Colonic mucosa (tissue), 4 donors: ENCODE results near the gene DTX3L. TPM values are rescaled to one million over a fixed set of nuclear protein-coding genes. Genes with fewer than 3 reads are reported as not detected.

ENCODE experiments used
- DNase-seq: peaks from one replicate; pipeline ENCODE4 v3.0.0-alpha.2; 2020
- H3K27ac ChIP-seq: fragments of 200-600 bp; one replicate; pipeline ENCODE4 v1.8.0; 2021
- H3K27me3 ChIP-seq: fragments of 200-600 bp; one replicate; pipeline ENCODE4 v1.8.0; 2021
- H3K36me3 ChIP-seq: fragments of 200-600 bp; one replicate; pipeline ENCODE4 v1.8.0; 2021
- H3K4me1 ChIP-seq: fragments of 200-600 bp; one replicate; pipeline ENCODE4 v1.8.0; 2021; ENCODE audit warnings: mild to moderate bottlenecking
- H3K4me3 ChIP-seq: fragments of 200-600 bp; one replicate; pipeline ENCODE4 v1.8.0; 2021
- H3K9ac ChIP-seq, 2 donors: one replicate each; pipeline ENCODE4 v1.7.0; 2013; ENCODE audit warnings: control low read depth in 2 of 2, low read depth in 2 of 2, low read length in 2 of 2
- H3K9me3 ChIP-seq: fragments of 200-600 bp; one replicate; pipeline ENCODE4 v1.8.0; 2021
- CTCF ChIP-seq: fragments of 200-600 bp; IDR thresholded peaks from one replicate; pipeline ENCODE4 v1.8.0; 2022; ENCODE audit warnings: antibody characterized with exemption, mild to moderate bottlenecking
- intact Hi-C: fragments of 100-400 bp; cut with DNase I; formaldehyde crosslinking; loops from one replicate; pipeline ENCODE4 v1.14.1; 2022
- total RNA-seq, 2 donors: library from RNA; stranded (reverse); fragmentation: NEBNext Ultra II Directional in 1 of 2; extraction: Animal tissue kit (Norgen Biotek cat#: 25700) in 1 of 2; gene quantifications; one replicate each; pipeline ENCODE4 v1.2.1, GENCODE V29; 2021
- donor health status: healthy.
- donor health status: DM: no; HTN: no; CAD: no.
- donor health status: DM: no; HTN: no; CAD: no.

Gene DTX3L
- total RNA-seq, 2 donors from 2014 or later, result 44.0 to 46.4 TPM

DNA sequence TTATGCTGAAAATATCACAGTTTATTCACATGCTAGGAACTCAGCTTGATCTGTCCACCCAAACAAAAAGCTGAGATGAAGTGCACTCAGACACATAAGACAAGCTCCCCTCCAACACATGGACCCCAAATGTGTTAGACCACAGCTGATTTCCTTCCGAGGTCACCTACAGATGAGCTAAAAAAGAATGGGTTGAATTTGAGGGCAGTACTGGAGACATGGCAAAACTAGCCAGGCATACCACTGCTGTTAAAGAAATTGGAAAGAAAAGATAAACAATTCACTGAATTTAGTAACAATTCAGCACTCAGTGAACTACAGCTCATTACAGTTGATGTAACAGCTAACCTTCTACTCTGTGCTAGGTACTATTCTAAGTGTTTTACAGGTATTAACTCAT, 15.5 kb upstream of the DTX3L start:
- intact Hi-C loops, result no loop called here
- Histone ChIP-seq H3K4me1 (no peaks in the 10 kb centered on the region), H3K9ac (no peak overlapping the region), H3K27me3 (no peaks in the 10 kb centered on the region), H3K36me3 (peaks cover 18% of the 10 kb centered on the region), H3K9me3 (no peaks in the 10 kb centered on the region), H3K4me3 (no peak overlapping the region), H3K27ac (no peak overlapping the region)
- no peak for TF ChIP-seq CTCF
- no peak for DNase-seq

- Histone ChIP-seq H3K27me3 (no peaks in the 10 kb centered on the region), H3K9ac (no peak overlapping the region), H3K27ac (no peak overlapping the region), H3K4me1 (no peaks in the 10 kb centered on the region), H3K4me3 (no peak overlapping the region), H3K36me3 (peaks cover 24% of the 10 kb centered on the region), H3K9me3 (no peaks in the 10 kb centered on the region)
- TF ChIP-seq CTCF, result no peak
- intact Hi-C loops, result no loop called here
- no peak for DNase-seq
Measured at GRCh38 chr3:122553171-122553570, 11.0 kb upstream of the DTX3L start.

DNA sequence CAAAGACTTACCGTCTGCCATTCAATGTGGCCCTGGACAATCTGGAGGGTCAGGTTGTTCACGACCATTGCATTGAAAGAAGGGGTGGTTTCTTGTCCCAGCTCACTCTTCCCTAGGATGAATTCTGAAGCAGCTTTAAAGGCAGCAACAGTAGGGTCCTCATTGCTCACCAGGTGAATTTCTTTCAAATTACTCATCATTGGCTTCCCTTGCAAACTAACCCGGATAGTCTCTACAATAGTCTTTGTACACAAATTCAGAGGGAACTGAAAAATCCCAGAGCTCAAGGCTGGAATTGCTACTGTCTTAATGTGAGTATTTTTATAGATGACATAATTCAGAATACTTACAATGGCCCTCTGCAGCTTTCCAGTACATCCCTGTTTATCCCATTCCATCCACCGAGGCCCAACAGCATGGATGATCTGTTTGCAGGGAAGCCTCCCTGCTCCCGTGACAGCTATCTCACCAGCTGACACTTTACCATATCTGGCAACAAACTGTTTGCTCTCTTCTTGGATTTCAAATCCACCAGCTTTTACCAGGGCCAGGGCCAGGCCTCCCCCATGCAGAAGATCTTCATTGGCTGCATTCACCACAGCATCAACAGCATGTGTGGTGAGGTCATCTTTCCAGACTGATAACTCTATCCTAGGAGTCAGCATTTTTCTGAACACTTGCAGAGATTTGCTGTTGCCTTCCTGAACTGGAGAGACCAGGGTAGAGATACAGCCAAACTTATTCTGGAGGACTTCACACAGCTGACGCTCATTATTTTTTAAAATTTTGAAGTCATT, 8.7 kb upstream of the DTX3L start:
- Histone ChIP-seq H3K27me3 (no peaks in the 10 kb centered on the region), H3K9ac (no peak overlapping the region), H3K9me3 (no peaks in the 10 kb centered on the region), H3K4me1 (no peaks in the 10 kb centered on the region), H3K36me3 (peaks cover 28% of the 10 kb centered on the region), H3K4me3 (no peak overlapping the region), H3K27ac (no peak overlapping the region)
- TF ChIP-seq CTCF, result no peak
- intact Hi-C loops, result no loop called here
- DNase-seq, result no peak

DNA sequence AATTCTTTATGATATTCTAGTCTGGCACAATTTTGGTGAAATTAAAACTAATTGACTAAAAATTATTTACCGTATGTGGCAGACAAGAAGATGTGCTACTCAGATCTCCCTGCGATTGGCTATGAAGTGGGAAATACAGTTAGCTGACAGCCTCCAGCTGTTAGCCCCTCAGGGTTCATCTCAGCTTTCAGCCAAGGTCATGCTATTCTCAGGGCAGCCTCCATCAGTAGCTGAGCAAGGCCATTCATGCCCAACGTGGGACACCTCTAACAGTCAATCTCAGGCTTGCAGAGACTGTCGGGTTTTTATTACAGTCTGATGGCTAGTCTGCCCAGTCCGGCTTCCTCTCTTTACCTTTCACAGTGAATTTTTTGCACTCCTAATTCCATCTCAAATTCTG, 6.8 kb upstream of the DTX3L start:
- Histone ChIP-seq H3K27me3 (no peaks in the 10 kb centered on the region), H3K9me3 (no peaks in the 10 kb centered on the region), H3K4me3 (no peak overlapping the region), H3K4me1 (no peaks in the 10 kb centered on the region), H3K9ac (no peak overlapping the region), H3K27ac (no peak overlapping the region), H3K36me3 (peaks cover 20% of the 10 kb centered on the region)
- TF ChIP-seq CTCF, result no peak
- intact Hi-C loops, result no loop called here
- no peak for DNase-seq

DNA sequence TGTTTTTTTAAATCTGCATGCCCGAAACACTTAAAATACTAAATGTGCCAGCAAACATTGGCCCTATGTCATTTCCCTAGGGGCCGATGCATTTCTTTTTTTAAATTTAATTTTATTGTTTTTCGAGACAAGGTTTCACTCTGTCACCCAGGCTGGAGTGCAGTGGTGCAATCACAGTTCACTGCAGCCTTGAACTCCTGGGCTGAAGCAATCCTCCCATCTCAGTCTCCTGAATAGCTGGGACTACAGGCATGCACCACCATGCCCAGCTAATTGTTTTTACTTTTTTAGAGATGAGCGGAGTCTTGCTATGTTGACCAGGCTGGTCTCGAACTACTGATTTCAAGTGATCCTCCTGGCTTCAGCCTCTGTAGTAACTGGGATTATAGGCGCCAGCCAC, 5.5 kb upstream of the DTX3L start:
- no peak for DNase-seq
- Histone ChIP-seq H3K36me3 (peaks cover 20% of the 10 kb centered on the region), H3K9me3 (no peaks in the 10 kb centered on the region), H3K4me3 (no peak overlapping the region), H3K27ac (no peak overlapping the region), H3K27me3 (no peaks in the 10 kb centered on the region), H3K9ac (no peak overlapping the region), H3K4me1 (no peaks in the 10 kb centered on the region)
- TF ChIP-seq CTCF, result no peak
- intact Hi-C loops, result no loop called here
